Stimulated activated naive CD4-positive, alpha-beta T cell treated with Interleukin-2 at 50 U/mL for 16 hours (primary cell): Measurements from ENCODE around the gene LBX2.
"Not testable (repeated sequence)": the region's sequence is repeated elsewhere in the genome, so short reads cannot be mapped to it uniquely, and the experiment has no call there.

Experiments used
- DNase-seq: peaks from one replicate; lab custom pipeline; 2025; lab: John Stamatoyannopoulos, UW

Gene LBX2

GRCh38 chr2:74482801-74483674 is 16.4 kb downstream of the LBX2 start, which contains the start of the genes CCDC142 and TTC31:
TSS of gene CCDC142 (minus strand) at chr2:74482998. CDS start at chr2:74482837, 161 bp downstream.
TSS of gene TTC31 (plus strand) at chr2:74483081. CDS start at chr2:74483096, 15 bp downstream.
- peak; percentile 94 for DNase-seq

DNA sequence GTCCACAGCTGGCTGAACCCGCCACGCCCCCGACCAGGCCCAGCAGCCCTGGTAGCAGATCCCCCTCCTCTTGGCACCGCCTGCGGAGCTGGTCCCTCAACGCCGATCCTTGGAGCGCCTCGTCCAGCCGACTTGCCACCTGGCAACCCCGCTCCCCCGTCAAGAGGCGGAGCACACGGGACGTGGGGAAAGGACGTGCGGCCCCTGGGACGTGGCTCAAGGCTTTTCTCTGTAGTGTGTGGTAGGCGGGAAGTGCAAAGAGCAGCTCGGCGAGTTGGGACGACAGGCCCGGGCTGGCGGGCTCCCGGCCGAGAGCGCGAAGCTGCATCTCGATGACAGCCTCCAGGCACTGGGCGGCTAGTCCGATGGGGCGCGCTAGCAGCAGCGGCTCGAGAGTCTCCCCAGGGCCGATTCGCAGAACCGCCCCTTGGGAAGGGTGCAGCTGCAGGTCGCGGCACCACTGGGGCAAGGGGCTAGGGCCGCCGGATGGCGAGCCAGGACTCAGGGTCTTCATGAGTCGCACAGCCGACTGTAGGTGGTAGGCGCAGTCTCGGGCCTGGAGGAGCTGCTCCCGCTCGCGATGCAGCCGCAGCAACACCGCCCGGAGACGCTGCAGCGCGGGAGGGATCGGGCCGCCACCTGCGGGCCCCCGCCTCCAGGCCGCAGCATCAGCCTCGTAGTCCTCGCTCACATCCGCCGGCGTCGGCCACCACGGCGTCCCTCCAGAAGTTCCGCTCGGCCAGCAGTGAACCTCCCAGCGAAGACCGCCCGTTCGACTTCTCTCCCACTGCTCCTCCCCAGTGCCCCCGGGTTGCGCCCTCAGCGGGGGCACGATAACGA is 17.2 kb downstream of the LBX2 start:
- DNase-seq, result peak; percentile 57

GRCh38 chr2:74481431-74481830 is 18.0 kb downstream of the LBX2 start:
- no peak for DNase-seq

- DNase-seq, result no peak
Measured at GRCh38 chr2:74474899-74475298, 24.5 kb downstream of the LBX2 start.

- DNase-seq, result no peak
Measured at GRCh38 chr2:74474481-74474880, 24.9 kb downstream of the LBX2 start.

DNA sequence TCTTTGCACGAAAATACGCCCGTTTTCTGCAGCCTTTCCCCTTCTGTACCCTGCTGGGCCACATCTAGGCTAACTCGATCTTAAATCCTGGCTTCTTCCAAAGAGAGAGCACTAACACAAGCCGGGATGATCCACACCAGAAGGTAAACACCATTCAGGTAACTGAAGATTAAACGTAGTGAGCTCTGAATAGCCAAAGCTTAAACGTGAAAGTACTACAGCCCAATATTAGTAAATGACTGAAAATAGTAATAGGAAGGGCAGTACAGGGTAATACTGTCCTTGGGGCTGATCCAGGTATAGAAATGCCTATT is 26.5 kb downstream of the LBX2 start:
- DNase-seq, result no peak

DNA sequence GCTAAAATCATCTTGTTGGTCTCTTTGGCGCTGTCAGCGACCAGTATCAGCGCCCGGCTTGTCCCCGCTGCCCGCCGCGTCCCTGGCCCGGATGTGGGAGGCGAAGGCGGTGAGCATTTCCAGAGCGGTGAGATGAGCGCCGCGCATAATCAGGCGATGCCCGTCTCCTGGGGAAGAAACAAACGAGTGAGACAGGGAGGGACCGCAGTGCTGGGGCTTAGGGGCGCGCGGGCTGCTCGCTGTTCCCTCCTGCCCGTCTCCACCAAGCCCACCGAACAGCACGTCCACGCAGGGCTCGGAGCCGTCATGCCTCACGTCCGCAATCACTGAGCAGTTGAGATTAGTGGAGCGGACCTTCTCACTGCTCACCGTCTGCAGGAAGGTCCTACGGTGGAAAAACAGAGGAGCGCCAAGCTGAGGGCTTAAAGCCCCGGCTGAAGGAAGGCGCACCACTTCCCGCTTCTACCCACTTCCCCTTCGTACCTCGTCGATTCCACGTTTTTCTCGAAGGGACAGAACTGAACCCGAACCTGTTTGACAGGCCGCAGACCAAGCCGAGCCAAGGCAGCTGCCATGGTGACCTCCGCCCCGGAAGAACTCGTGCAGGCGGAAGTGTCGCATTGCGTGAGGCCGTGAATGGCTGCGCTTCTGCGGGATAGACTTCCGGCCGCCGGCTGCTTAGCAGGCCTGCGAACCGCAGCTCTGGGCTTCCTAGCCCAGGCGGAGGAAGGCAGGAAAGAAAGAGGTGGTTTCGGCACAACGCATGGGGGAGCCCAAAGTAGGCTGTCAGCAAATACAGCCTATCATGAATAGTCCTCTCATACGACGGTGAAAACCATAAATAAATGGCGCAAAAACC is 27.1 kb downstream of the LBX2 start, which contains the start of gene MRPL53:
Gene MRPL53, minus strand, starts transcription at position 595 of the 859 bp plus-strand sequence. Its CDS starts 20 bp downstream, at position 575.
- DNase-seq, result peak; percentile 92

DNA sequence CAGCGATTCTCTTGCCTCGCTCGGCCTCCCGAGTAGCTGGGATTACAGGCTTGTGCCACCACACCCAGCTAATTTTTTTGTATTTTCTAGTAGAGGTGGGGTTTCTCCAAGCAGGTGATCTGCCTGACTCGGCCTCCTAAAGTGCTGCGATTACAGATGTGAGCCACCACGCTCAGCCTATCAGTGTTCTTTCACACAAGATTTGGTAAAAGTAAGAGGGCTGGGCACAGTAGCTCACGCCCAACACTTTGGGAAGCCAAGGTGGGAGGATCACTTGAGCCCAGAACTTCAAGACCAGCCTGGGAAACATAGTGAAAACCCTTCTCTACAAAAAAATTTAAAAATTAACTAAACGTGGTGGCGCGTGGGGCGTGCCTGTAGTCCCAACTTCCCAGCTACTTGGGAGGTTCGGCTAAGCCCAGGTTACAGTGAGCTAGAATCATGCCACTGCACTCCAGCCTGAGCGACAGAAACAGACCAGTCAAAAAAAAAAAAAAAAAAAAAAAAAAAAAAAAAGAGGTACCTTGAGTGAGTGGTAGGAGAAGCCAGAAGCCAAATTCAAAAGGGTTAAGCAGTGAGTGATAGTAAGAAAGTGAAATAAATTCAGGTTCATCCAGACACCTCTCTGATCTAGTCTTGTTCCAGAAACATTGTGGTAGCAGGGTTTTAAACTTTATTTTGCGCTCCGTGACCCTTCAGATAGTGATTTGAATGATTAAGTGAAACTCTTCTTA is 27.9 kb downstream of the LBX2 start:
- DNase-seq, result no peak

GRCh38 chr2:74470742-74471141 is 28.7 kb downstream of the LBX2 start:
- DNase-seq, result not testable (repeated sequence)

- no peak for DNase-seq
Measured at GRCh38 chr2:74464406-74464805, 35.0 kb downstream of the LBX2 start.

- no peak for DNase-seq
Measured at GRCh38 chr2:74462786-74463105, 36.7 kb downstream of the LBX2 start.

DNA sequence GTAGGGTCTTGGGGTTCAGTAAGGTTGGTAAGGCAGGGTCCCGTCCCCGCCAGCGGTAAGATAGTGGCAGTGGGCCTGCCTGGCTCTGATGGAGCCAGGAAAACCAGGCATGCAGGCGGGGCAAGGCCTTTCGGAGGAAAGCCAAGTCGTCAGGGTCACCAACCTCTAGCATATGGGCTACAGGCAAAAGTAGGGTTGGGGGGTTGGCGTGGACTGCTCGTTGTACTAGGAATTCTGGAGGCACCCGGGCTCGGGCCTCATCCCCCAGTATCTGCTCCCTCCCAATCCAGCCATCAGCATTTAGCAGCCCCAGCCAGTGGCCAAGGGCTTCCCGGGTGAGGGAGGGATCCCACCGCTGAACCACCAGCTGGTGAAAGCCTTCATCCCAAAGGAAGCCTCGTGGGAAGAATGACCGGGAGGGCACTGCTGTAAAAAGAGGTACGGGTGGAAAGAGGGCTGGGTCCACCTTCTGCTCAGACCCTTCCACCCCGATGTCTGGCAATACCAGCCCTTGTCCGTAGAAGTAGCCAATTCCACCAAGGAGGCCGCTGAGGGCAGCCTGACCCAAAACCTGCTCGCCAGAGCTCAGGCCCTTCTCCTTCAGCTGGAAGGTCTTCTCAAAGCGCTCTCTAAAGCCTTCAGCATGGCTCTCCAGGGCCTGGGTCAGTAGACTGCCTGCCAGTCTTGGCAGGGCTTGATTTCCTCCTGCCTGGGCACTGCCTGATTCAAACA is 37.2 kb downstream of the LBX2 start:
- DNase-seq, result no peak

DNA sequence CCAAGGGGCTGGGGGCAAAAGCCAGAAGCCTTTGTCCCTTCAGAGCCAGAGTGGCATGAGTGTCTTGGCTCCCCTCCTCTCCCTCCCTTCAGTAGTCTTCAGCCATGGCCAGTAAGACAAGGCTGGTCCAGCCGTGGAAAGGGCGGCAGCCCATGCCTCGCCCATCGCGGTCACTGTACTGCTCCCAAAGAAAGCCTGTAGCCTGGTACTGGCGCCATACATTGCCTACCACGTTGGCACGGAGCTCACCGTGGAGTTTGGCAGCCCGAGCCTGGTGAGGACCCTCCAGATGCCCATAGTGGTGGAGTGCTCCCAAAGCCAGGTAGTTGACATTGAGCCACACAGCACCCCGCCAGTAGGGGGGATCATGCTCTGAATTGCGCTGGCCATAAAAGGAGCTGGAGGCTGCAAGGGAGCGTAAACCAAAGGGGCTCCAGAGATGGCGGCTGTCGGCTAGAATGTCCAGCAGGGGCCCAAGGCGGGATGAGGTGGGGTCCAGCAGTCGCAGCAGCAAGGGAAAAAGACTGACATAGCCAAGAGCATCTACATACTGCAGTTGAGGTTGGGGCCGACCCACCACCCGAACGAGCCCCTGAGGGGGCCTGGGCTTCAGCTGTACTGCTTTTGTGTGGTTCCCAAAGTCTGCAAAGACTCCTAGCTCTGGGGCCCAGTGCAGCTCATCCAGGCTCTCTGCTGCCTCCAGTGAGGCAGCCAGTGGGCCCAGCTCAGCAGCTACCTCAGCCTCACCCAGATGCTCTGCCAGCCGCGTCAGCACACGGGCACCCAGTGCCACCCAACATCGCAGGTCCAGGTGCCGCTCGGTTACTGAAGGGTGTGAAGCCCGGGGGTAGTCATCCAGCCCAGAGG is 38.0 kb downstream of the LBX2 start:
- DNase-seq, result no peak

GRCh38 chr2:74460187-74460586 is 39.2 kb downstream of the LBX2 start:
- not testable (repeated sequence) for DNase-seq

GRCh38 chr2:74459503-74460118 is 39.8 kb downstream of the LBX2 start:
- not testable (repeated sequence) for DNase-seq

GRCh38 chr2:74458938-74459363 is 40.5 kb downstream of the LBX2 start:
- DNase-seq, result no peak

DNA sequence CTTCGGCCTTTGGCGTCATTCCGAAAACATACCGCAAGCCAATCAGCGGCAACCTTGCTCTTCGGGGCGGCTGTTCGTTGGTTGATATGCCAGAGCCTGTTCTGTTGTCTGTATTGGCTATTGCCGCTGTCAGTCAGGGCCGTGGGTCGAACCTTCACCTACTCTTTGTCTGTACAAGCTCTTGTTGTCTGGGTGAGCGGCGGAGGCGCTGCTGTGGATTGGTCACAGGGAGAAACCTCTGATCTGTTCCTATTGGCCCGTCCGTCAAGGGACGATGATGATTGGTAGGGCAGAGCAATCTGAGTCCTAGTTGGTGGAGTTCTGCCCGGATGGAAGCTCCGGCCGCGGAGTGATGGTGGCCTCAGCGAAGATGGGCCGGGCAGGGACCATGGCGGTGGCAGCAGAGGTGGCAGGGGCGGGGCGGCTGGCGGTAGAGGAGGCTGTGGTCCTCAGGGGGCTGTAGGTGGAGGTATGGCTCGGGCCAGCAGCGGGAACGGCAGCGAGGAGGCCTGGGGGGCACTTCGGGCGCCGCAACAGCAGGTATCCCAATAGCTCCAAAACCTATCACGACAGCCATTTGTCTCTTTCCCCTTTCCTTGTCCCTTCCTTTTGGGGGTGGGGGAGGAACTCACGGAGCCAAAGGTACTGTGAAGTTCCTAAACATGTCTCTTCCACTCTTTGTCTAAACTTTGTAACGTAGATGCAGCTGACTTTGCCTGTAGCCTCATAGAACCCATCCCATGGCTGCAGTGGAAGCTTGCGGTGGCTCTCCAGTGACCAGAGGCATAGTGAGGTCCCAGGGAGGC is 41.1 kb downstream of the LBX2 start, which contains the start of gene WBP1:
Gene WBP1, plus strand, starts transcription at position 307 of the 806 bp plus-strand sequence. Its CDS starts 165 bp downstream, at position 472.
- peak; percentile 99 for DNase-seq

- peak; percentile 82 for DNase-seq
Measured at GRCh38 chr2:74457549-74458131, 41.8 kb downstream of the LBX2 start.
